ENCODE data around the gene RPS13.
"Not testable (repeated sequence)": the region's sequence is repeated elsewhere in the genome, so short reads cannot be mapped to it uniquely, and the experiment has no call there.

RPS13 gene

DNA sequence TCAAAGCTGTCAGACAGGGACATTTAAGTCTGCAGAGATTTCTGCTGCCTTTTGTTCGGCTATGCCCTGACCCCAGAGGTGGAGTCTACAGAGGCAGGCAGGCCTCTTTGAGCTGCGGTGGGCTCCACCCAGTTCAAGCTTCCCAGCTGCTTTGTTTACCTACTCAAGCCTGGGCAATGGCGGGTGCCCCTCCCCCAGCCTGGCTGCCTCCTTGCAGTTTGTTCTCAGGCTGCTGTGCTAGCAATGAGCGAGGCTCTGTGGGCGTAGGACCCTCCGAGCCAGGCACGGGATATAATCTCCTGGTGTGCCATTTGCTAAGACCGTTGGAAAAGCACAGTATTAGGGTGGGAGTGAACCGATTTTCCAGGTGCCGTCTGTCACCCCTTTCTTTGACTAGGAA is 43.4 kb downstream of the RPS13 start:
- DNase-seq, result not testable (repeated sequence)

DNA sequence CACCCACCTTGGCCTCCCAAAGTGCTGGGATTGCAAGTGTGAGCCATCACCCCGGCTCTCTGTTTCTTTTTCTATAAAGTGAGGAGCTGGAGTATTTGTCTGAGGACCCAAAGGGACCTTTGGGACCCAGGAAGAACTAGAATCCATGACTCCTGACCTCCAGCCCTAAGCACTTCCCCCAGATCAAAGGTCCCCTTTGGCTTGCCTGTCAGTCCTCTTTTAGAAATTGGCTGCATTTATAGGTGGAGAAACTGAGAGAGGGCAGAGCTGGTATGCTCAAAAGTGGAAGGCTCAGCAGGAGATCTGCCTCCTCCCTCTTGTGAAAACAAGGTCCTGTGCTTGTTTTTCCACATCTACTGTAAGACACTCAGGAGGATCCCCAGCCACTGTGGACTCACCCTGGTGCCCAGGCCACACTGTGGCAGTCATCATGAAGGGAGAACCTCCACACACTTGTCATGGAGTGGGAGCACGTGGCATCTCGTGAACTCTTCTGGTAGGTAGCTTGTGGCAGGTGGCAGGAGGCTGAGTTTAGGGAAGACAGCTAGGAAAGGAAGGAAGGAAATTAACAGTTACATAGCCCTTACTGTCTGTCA is 50.9 kb downstream of the RPS13 start:
- DNase-seq, result no peak

DNA sequence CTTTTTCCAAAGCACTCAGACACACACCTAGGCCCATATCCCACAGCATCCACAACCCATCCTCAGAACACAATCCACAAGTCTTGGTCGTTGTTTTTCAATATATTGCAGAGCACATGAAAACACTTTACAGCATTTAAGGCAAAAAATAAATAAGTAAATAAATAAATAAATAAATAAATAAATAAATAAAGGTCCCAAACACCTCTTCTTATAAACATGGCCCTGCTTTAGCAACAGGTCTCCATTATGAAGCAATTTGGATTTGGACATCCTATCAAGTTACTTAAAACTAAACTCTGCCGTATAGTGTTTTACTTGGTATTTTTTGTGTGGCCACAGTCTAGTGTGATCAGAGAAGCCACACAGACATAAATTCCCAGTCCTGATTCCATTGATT is 52.5 kb downstream of the RPS13 start:
- DNase-seq, result no peak
